ENCODE results near the gene SYP.

- TF ChIP-seq CTCF (conservative IDR thresholded peaks at IDR 0.05) (no peak), EZH2 (IDR thresholded peaks at IDR 0.05; ENCODE audit: low read depth) (no peak)
Observed at GRCh38 chrX:49204017-49204416, 4.0 kb upstream of the SYP start.
